Nephron (organoid): ENCODE measurements around the gene GPR35.
A peak's percentile ranks its signal among the peaks of the same experiment; 100 is the strongest.
"Not testable (repeated sequence)": the region's sequence is repeated elsewhere in the genome, so short reads cannot be mapped to it uniquely, and the experiment has no call there.

ENCODE experiments used
- H3K27ac Mint-ChIP-seq, 3 experiments: 2 replicates each; pipeline ENCODE4 v1.8.0; 2020; ENCODE audit warnings: mixed read lengths in 3 of 3, mild to moderate bottlenecking in 2 of 3, moderate library complexity in 1 of 3
- H3K27me3 Mint-ChIP-seq: 2 replicates; pipeline ENCODE4 v1.8.0; 2021; ENCODE audit warnings: low read depth, mild to moderate bottlenecking, moderate library complexity, mixed read lengths
- H3K36me3 Mint-ChIP-seq: 2 replicates; pipeline ENCODE4 v1.8.0; 2020; ENCODE audit warnings: low read depth, mixed read lengths
- H3K4me1 Mint-ChIP-seq: 2 replicates; pipeline ENCODE4 v1.8.0; 2020; ENCODE audit warnings: mixed read lengths
- H3K4me3 Mint-ChIP-seq, 3 experiments: 2 replicates each; pipeline ENCODE4 v1.8.0; 2020; ENCODE audit warnings: mild to moderate bottlenecking in 3 of 3, mixed read lengths in 3 of 3, moderate library complexity in 2 of 3
- H3K9me3 Mint-ChIP-seq: 2 replicates; pipeline ENCODE4 v1.8.0; 2020; ENCODE audit warnings: mixed read lengths
- CTCF ChIP-seq, 3 experiments: fragments of 200-600 bp; sonication (generic); IDR thresholded peaks; one replicate each; pipeline ENCODE4 v1.5.0; 2021; ENCODE audit warnings: antibody characterized with exemption in 3 of 3; ENCODE audit not compliant: unreplicated experiment in 3 of 3

Gene GPR35

GRCh38 chr2:240664622-240665021, 39.3 kb downstream of the GPR35 start:
- Mint-ChIP-seq H3K27me3 (peaks cover 64% of the 10 kb centered on the region), H3K9me3 (peaks cover 20% of the 10 kb centered on the region), H3K4me1 (no peaks in the 10 kb centered on the region), H3K27ac (no peak overlapping the region), H3K4me3 (no peak overlapping the region), H3K36me3 (no peaks in the 10 kb centered on the region)
- no peak for TF ChIP-seq CTCF (IDR thresholded peaks at IDR 0.05; ENCODE audit: unreplicated experiment in 3 of 3)

DNA sequence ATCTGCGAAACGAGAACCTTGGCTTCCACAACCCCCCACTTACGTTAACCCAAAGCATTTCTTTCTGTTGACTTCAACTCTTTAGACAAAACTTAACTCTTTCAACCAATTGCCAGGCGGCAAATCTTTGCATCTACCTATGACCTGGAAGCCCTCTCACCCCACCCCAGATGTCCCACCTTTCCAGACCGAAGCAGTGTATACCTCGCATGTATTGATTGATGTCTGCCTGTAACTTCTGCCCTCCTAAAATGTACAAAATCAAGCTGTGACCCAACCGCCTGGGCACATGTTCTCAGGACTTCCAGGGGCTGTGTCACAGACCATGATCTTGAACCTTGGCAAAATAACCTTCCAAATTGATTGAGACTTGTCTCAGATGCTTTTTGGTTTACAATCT, 45.1 kb downstream of the GPR35 start:
- Mint-ChIP-seq H3K36me3 (no peaks in the 10 kb centered on the region), H3K27me3 (peaks cover 47% of the 10 kb centered on the region), H3K4me1 (no peaks in the 10 kb centered on the region), H3K9me3 (peaks cover 6% of the 10 kb centered on the region), H3K4me3 (no peak overlapping the region), H3K27ac (no peak overlapping the region)
- no peak for TF ChIP-seq CTCF (IDR thresholded peaks at IDR 0.05; ENCODE audit: unreplicated experiment in 3 of 3)

- Mint-ChIP-seq H3K27ac (no peak overlapping the region), H3K4me1 (no peaks in the 10 kb centered on the region), H3K9me3 (peaks cover 4% of the 10 kb centered on the region), H3K27me3 (peaks cover 45% of the 10 kb centered on the region), H3K4me3 (no peak overlapping the region), H3K36me3 (no peaks in the 10 kb centered on the region)
- no peak for TF ChIP-seq CTCF (IDR thresholded peaks at IDR 0.05; ENCODE audit: unreplicated experiment in 3 of 3)
Measured at GRCh38 chr2:240670950-240671349, 45.7 kb downstream of the GPR35 start.

DNA sequence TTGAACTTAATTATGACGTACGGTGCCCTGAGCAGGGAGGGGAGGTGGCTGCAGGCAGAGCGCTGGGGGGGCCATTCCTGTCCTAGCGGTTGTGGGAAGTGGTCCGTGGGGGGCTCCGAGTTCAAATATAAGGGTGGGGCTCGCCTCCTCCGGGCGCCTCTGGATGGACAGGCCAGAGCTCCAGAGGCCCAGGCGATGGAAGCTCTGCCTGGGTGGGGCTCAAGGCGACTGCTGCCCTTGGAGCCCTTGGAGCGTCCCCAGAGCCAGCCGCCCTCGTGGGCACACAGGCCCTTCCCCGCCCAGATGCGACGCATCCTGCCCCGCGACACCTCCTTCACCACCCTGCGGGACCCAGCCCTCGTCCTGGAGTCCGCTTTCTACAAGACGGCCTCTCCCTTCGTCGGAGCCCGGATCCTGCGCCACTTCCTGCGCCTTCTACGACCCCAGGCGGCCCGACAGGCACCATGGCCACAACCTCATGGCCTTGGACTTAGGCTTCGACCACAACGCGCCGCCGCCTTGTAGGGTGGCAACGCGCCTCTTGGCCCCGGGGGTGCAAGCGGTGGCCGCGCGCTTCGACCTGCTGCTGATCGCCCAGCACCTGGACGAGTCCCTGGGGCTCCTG, 46.9 kb downstream of the GPR35 start:
- no peak overlapping the region for H3K4me3 Mint-ChIP-seq
- H3K4me1 Mint-ChIP-seq = no peaks in the 10 kb centered on the region
- H3K36me3 Mint-ChIP-seq = no peaks in the 10 kb centered on the region
- TF ChIP-seq CTCF (IDR thresholded peaks at IDR 0.05; ENCODE audit: unreplicated experiment in 3 of 3) = no peak
- H3K9me3 Mint-ChIP-seq = no peaks in the 10 kb centered on the region
- no peak overlapping the region for H3K27ac Mint-ChIP-seq
- peaks cover 32% of the 10 kb centered on the region for H3K27me3 Mint-ChIP-seq

- no peak for TF ChIP-seq CTCF (IDR thresholded peaks at IDR 0.05; ENCODE audit: unreplicated experiment in 3 of 3)
- peaks cover 29% of the 10 kb centered on the region for H3K27me3 Mint-ChIP-seq
- no peaks in the 10 kb centered on the region for H3K36me3 Mint-ChIP-seq
- H3K27ac Mint-ChIP-seq = no peak overlapping the region
- no peaks in the 10 kb centered on the region for H3K4me1 Mint-ChIP-seq
- H3K4me3 Mint-ChIP-seq = no peak overlapping the region
- H3K9me3 Mint-ChIP-seq = no peaks in the 10 kb centered on the region
Measured at GRCh38 chr2:240672701-240673190, 47.5 kb downstream of the GPR35 start.

DNA sequence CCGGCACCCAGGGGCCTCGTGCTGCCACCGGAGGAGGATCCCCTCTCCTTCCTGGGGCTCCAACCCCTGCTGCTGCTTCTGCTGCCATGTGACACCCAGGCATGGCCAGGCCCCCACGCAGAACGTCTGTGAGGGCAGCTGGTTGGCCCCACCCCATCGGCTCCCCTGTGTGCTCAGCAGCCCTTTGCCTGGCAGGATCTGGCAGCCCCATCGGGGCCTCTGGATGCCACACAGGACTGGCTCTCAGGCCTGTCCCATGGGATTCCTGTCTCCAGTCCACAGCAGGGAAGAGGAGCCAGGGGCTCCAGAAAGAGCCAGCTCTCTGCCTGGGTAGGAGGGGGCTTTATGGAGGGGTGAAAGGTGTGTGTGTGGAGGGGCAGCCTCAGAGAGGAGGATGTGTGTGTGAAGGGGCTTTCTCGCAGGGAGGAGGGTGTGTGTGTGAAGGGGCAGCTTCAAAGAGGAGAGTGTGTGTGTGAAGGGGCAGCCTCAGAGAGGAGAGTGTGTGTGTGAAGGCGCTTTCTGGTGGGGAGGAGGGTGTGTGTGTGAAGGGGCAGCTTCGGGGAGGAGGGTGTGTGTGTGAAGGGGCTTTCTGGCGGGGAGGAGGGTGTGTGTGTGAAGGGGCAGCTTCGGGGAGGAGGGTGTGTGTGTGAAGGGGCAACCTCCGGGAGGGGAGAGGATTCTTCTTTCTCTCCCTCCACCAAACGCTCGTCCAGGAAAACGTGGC, 49.3 kb downstream of the GPR35 start:
- Mint-ChIP-seq H3K4me3 (peak overlapping the region in 2 of 3 experiments; percentile 40 to 43), H3K27ac (peak overlapping the region in 1 of 3 experiments; percentile 51), H3K27me3 (peaks cover 17% of the 10 kb centered on the region)
- not testable (repeated sequence) for H3K36me3 Mint-ChIP-seq, H3K4me1 Mint-ChIP-seq, H3K9me3 Mint-ChIP-seq

GRCh38 chr2:240675345-240675744, 50.1 kb downstream of the GPR35 start:
- H3K36me3 Mint-ChIP-seq, H3K4me3 Mint-ChIP-seq, H3K4me1 Mint-ChIP-seq, H3K9me3 Mint-ChIP-seq, H3K27ac Mint-ChIP-seq: not testable (repeated sequence)
- peaks cover 16% of the 10 kb centered on the region for H3K27me3 Mint-ChIP-seq

- H3K4me3 Mint-ChIP-seq, H3K9me3 Mint-ChIP-seq, H3K4me1 Mint-ChIP-seq, H3K27ac Mint-ChIP-seq, H3K27me3 Mint-ChIP-seq, H3K36me3 Mint-ChIP-seq: not testable (repeated sequence)
Measured at GRCh38 chr2:240678043-240678442, 52.8 kb downstream of the GPR35 start.

GRCh38 chr2:240678909-240679308, 53.6 kb downstream of the GPR35 start:
- H3K27ac Mint-ChIP-seq, H3K4me1 Mint-ChIP-seq, H3K36me3 Mint-ChIP-seq, H3K27me3 Mint-ChIP-seq, H3K4me3 Mint-ChIP-seq, H3K9me3 Mint-ChIP-seq: not testable (repeated sequence)

DNA sequence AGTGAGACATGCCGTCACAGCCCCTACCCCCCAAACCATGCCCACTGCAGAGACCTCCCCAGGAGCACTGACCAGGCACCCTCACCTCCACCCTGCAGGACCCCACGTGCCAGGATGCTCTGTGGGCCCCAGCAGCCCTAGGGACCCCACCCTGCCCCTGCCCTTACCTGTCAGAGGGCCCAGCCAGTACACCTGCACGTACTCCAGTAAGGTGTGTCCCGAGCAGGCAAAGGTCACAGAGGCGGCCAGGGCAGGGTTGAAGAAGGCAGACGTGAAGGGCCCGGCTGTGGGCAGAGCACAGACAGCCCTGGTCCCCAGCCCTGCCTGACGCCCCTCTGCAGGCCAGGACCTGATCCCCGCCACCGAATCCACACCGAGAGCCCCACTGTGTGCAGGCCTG, 54.9 kb downstream of the GPR35 start:
- H3K9me3 Mint-ChIP-seq, H3K27ac Mint-ChIP-seq, H3K4me1 Mint-ChIP-seq, H3K27me3 Mint-ChIP-seq, H3K4me3 Mint-ChIP-seq, H3K36me3 Mint-ChIP-seq: not testable (repeated sequence)
